CD4-positive, alpha-beta T cell treated with Interleukin-21 for 1 hour (primary cell): ENCODE results near the gene VEGFB.
A peak's percentile ranks its signal among the peaks of the same experiment; 100 is the strongest.
"Not testable (repeated sequence)": the region's sequence is repeated elsewhere in the genome, so short reads cannot be mapped to it uniquely, and the experiment has no call there.

ENCODE experiments used
- DNase-seq: peaks from one replicate; pipeline ENCODE4 v3.0.0-alpha.2; 2020

The VEGFB gene

DNA sequence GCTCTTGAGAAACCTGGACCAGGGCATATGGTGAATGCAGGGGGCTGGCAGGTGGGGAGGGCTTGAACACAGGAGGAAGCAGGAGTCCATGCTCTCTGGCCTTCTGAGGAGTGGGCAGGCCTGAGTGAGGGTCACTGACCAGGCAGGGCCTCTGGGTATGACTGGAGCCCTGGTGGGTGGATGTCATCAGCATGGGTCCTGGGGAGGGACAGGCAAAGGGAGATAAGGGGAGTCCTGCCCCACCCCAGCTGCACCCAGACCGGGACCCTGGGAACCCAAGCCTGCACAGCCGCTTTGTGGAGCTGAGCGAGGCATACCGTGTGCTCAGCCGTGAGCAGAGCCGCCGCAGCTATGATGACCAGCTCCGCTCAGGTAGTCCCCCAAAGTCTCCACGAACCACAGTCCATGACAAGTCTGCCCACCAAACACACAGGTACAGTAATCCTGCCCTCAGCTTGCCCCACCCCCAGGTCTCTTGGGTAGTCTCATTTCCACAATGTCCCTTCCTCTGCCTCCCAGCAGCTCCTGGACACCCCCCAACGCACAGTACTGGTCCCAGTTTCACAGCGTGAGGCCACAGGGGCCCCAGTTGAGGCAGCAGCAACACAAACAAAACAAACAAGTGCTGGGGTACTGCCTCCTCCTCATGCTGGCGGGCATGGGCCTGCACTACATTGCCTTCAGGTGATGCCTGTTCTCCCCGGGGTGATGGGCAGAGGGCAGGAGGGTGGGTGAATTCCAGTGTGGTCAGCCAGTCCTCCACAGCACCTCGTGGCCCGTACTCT lies 2.0 kb upstream of the VEGFB start:
- DNase-seq = no peak

GRCh38 chr11:64232967-64233315 lies 1.4 kb upstream of the VEGFB start:
- no peak for DNase-seq

DNA sequence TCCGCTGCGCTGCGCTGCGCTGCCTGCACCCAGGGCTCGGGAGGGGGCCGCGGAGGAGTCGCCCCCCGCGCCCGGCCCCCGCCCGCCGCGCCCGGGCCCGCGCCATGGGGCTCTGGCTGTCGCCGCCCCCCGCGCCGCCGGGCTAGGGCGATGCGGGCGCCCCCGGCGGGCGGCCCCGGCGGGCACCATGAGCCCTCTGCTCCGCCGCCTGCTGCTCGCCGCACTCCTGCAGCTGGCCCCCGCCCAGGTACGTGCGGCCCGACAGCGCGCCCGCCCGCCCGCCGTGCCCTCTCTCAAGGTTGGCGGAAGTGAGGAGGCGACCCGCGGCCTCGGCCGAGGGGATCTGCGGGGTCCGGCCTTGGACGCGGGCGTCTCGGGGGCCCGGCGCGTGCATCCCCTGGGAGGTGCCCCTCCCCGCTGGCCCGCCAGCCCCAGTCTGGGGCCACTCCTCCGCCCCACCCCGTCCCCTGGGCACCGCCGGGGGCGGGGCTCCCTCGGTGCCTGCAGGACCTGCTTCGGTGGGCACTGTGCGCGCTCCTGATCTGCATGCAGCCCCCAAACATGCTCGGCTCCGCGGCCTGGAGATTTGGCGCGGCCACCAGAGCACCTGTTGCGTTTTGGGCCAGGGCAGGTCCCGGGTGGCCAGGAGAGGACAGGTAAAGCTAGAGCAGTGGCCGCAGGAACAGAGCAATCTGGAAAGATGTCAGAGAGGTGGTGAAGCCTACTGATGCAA lies 429 bp downstream of the VEGFB start:
- peak; percentile 54 for DNase-seq

DNA sequence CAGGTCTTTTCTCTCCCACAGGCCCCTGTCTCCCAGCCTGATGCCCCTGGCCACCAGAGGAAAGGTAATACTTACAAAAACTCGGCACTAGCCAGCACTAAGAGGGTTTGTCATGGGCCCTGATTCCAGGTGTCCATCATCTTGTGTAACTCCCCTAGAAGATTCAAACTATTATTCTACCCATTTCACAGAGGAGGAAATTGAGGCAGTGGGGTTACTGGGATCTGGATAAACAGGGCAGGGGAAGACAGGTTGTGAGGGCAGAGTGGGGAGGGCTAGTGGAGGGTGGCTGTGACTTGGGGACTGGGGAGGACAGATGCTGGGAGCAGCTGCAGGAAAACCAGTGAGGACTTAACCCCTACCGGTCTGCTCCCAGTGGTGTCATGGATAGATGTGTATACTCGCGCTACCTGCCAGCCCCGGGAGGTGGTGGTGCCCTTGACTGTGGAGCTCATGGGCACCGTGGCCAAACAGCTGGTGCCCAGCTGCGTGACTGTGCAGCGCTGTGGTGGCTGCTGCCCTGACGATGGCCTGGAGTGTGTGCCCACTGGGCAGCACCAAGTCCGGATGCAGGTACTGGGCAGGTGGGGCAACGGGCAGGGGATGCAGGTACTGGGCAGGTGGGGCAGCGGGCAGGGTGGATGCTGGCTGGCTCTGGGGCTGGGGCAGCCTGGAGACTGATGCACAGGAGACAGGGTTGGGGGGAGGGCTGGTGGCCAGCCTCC lies 1.2 kb downstream of the VEGFB start:
- DNase-seq = no peak

DNA sequence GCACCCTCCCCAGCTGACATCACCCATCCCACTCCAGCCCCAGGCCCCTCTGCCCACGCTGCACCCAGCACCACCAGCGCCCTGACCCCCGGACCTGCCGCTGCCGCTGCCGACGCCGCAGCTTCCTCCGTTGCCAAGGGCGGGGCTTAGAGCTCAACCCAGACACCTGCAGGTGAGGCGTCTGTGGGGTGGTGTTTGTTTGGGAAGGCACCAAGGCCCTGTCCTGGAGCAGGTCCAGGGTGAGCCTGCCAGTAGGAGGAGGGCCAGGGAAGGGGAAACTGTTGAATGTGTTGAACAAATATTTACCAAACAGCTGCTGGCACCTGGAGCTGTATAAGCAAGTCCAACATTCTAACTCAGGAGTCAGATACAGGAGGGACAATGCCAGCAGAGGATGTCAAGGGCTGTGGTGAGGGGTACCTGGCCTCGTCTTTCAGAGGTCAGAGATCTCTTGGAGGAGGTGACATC lies 3.1 kb downstream of the VEGFB start:
- DNase-seq = no peak

GRCh38 chr11:64238076-64238475 lies 3.7 kb downstream of the VEGFB start:
- DNase-seq = no peak

DNA sequence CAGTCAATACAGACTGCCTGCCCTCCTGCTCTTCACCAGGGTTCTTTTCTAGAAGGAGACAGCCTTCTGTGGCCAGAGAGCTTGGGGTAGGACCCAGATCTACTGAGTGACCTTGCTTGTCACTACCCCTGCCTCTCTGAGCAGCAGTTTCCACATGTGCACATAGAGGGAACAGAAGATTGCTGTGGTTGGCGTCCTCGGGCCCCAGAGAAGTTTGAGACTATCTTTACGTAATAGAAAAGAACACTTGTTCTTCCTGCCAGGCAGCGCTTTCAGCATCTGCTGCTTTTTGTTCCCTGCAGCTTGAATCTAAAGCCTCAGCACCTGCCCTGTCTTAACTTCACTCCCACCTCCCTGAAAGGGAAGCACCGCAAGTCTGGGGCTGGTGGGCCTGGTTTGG lies 4.6 kb downstream of the VEGFB start:
- DNase-seq = no peak

DNA sequence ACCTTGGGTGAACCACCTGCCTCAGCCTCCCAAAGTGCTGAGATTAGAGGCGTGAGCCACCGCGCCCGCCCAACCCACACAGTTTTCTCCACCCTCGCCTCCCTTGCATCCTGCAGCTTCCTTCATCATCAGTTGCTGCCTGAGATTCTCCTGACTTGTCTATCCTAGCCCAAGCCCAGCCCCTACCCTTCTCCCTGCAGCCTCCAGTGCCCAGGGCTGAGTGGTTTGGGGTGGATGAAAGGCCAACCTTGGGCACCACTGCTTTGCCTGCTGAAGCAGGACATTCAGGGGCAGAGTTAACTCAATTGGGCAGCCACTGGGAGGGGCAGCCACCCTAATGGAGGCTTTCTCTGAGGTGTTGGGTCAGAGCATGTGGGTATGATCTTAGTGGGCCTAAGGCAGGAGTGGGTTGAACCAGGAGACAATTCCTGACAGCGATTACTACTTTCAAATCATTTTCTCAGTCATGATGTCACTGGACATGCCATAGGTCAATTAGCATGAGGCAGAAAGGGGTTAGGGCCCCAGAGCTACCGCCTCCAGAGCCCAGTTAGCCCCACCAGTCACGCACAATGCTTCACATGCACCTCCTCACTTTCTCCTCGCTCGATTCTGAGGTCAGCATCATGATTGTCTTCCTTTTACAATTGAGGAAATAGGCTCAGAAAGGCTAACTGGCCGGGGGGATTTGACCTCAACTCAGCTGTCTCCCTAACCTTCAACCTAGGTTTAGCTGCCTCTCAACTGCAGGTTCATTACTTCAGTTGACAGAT lies 5.5 kb downstream of the VEGFB start:
- no peak for DNase-seq

DNA sequence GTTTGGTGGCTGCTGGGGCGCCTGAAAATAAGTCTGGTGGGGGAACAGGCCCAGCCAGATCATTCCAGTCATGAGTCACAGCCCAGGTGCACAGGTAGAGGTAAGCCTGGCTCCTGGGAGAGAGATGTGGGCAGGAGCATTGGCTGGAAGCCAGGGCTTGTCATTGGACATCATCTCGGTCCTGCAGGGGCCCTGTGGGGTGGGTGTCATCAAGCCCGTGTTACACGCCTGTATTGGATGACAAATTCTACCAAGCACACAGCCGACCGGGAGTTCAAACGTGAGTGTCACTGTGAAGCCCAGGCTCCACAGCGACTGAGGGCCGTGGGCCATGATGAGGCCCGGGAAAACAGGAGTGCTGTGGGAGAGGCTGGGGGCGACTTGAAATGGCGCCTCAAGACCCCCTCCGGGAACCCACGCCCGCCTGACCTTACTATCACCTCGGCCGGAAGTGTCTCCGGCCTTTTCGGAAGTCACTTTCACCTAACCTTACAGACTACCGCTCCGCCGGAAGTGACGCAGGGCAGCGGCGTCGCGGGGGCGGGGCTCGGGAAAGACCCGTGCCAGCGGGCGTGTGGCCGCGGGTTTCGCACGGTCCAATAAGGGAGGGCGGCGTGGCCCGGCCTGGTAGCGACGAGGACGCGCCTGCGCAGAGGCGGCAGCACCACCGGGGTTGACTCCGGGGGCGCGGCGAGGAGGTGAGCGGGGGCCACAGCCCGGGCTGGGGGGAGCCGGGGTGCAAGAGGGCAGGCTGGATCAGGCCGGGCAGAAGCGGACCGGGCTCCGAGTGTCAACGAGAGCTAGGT lies 6.3 kb downstream of the VEGFB start, which contains the start of gene FKBP2:
Gene FKBP2 (plus strand): TSS at position 661 of the 806 bp plus-strand sequence. CDS start 1,293 bp downstream, outside the sequence.
- DNase-seq = peak; percentile 98

GRCh38 chr11:64241241-64241490 lies 6.8 kb downstream of the VEGFB start:
- DNase-seq = peak; percentile 99

DNA sequence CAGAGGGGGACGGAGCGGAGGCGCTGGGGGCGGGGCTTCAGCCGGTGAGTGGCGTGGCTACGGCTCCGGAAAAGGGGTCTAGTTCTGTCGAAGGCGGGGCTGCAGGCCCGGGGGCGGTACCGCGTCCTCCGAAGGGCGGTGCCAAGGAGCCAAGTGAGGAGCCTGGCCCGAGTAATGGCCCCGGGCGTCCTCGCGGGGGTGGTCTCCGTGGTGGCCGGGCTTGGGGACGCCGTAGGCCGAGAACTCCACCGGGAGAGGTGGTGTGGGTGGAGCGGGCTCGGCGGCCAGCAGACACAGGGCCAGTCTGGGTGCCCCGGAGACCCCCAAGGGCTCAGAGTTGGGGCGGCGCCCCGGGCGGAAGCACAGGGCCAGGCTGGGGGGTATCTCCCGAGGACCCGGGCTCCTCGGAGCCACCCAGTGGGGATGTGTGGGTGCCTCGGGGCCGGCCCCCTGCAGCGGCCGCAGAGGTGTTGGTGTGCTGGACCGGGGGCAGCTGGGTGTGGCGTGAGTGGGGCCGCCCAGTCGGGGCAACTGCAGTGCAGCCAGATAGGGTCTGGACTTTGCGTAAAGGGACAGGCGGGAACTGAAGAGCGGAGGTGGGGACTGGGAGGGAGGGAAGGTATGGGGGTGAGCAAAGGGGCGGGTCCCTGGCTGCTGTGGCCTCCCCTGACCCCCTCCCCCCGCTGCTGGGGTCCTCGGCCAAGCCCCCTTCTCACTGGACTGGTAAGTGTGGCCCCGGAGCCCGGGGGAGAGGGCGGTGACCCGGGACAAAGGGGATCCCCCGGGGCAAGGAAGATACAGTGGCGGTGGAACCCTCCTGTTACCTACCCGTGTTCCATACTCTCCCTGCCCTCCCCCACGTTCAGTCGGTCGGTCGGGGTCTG lies 7.3 kb downstream of the VEGFB start:
- DNase-seq = no peak

DNA sequence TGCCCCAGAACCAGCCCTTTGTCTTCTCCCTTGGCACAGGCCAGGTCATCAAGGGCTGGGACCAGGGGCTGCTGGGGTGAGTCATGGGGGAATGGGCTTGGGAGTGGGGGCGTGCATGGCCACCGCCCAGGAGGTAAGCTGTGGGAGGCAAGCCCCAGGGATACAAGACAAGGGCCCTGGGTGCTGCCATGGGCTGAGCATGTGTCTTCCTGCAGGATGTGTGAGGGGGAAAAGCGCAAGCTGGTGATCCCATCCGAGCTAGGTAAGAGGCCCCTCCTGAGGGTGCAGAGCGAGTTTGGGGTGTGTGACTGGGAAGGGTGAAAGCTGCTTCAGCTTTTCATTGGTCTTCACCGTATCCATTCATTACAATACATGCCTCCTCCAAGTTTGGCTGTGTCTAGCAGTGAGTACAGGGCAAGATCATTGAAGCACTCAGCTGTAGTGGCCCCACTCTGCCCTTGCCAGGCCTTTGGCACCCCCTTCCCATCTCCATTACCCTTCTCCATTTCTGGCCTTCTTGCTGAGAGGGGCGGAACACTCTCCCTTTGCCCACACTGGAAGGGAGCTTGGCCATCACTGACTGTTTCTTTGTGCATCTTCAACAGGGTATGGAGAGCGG lies 9.0 kb downstream of the VEGFB start:
- no peak for DNase-seq

DNA sequence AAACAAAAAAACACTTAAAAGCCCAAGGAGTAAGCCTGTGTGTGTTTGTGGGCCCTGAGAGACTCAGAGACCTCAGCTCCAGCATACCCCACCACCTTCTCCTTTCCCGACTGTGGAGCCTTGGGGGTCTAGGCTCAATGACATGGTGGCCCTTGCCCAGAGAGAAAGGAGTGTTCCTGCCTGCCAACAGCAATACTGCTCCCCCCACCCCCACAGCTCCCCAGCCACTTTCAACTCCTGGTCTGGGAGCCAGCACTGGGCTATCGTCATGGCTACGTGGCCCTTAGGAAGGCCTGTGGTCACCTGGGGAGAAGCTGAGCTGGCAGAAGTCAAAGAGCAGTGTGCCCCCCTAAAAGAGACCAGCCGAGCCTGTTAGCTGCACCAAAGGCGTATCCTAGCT lies 9.7 kb downstream of the VEGFB start:
- DNase-seq = no peak

DNA sequence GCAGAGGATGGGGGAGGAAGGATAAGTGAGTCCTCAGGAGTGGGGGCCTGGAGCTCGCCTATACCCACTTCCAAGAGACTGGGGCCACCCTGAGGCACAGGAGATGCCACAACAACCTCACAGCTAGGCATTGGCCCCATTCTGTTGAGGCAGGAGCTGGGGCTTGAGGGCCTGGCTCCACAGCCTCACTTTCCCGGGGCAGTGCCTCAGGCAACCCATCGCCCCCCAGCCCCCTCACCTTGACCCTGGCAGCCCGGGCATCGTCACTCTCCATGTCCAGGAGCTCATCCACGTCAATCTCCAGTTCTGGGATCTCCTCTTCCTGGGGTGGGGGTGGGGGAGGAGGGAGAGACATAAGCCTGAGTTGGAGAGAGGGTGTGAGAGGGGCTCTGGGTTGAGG lies 10.6 kb downstream of the VEGFB start:
- no peak for DNase-seq

DNA sequence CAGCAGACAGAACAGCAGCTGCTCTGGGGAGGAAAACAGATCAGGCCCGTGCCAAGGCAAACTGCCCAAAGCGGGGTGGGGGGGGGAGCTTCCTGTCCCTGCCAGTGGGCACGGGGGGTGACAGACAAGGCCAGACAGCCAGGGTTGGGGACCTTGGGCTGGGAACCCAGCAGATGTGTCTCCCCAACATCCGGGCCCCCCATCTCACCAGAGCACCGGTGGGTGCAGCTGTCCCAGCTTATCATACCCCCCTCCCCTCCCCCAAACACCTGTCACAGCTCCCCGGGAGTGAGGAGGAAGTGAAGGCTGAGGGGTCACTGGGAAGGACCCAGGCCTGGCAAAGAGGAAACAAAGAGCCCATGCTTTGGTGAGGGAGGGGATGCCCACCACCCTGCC lies 11.0 kb downstream of the VEGFB start:
- peak; percentile 59 for DNase-seq

DNA sequence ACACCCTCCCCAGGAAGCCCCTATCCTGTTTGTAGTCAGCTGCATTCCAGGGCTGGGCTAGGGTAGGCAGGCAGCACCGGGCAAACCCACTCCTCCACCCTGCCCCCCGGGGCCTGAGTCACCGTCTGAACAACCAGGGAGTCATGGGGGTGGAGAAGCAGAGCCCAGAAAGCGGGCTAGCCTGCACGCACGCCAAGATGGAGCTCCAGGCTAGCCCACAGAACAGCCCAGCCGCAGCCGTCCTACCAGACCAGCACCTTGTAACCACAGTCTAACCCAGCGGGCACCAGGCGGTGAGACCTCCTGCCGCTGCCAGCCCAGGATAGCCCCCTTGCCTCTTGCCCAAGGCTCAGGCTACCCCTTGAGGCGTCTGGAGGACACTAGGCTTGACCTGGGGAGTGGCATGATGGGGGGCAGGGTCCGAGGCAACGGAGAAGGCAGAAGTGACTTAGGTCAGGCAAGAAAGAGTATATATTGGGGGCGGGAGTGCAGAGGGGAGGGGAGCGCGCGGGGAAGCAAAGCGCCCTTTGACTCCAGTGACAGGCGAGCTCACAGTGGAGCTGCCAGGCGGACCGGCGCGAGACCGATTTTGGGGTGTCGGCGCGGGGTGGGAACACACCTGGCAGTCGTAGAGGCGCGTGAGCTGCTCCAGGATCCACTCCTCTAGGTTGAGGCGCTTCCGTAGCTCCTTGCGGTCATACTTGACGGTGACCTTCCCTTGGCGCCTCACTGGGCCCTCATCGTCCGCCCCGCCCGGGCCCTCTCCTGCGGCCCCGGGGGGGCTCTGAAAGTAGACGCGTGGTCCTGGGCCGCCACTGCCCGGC lies 11.6 kb downstream of the VEGFB start:
- DNase-seq = peak; percentile 61

DNA sequence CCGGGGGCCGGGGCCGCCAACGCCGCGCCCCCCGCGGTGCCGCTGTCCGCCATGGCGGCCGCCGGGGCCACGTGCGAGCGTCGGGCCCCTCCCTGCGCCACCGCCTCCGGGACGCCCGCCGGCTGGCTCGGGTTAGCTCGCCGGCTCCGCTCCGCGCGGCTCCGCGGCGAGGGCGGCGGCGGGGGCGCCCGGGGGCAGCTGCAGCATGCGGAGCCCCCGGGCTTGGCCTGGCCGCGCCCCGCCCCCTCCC lies 12.2 kb downstream of the VEGFB start:
- DNase-seq = not testable (repeated sequence)

DNA sequence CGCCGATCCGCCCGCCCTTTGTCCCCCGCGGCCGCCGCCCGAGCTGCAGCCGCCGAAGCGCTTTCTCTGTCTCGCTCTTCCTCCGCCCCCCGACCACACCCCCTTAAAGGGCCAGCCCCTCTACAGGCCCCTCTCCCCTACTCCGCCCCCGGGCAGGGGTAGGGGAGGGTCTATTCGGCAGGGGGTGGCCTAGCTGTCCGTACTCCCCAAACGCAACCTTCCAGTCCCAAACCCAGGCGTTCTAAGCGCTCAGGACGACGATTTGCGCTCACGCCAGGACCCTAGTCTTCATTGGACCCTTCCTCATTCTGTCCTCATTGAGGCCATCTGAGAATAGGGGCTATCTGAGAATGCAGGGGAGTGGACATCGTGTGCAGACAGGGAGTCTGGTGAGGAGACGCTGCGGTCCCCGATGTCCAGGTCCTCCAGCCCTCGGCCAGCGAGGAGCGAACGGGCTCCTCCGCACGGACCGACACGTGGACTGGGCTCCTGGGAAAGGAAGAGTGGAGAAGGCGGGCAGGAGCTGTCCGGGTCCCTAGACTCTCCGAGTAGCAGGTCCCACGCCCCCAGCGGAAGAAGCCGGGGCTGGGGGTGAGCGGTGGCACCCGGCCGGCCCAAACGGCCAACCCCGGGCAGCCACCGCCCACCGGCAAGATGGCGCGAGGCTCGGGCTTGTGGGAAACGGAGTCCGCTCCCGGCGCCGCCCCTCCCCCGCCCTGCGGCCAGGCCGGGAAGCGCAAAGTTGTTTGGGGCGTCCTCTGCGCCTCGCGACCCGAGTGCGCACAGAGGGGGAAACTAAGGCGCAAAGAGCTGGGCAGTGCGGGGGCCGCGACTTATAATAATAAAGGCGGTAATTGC lies 12.7 kb downstream of the VEGFB start, which contains the start of gene PPP1R14B:
Gene PPP1R14B (minus strand): TSS at position 73 of the 858 bp plus-strand sequence. CDS start 270 bp downstream, outside the sequence.
- DNase-seq = peak; percentile 82
